ENCODE measurements around the gene CDH13.
A peak's percentile ranks its signal among the peaks of the same experiment; 100 is the strongest.

CDH13 gene

GRCh38 chr16:83214671-83215070 lies 587.9 kb downstream of the CDH13 start:
- Histone ChIP-seq H3K4me3 (ENCODE audit: low read depth, low read length) (no peak overlapping the region), H3K4me1 (ENCODE audit: control insufficient read depth, insufficient read depth, low read length) (no peaks in the 10 kb centered on the region), H3K9me3 (ENCODE audit: control insufficient read depth, insufficient read depth, low read depth, low read length) (no peaks in the 10 kb centered on the region), H3K36me3 (ENCODE audit: control insufficient read depth in 2 of 2, insufficient read depth in 1 of 2, low read length in 2 of 2) (no peaks in the 10 kb centered on the region), H3K27ac (ENCODE audit: extremely low read depth, low read depth, low read length) (no peak overlapping the region)
- TF ChIP-seq ZNF214 (tag by site-specific recombination; IDR thresholded peaks at IDR 0.05; ENCODE audit: borderline replicate concordance) (no peak), ZNF501 (tag by site-specific recombination; IDR thresholded peaks at IDR 0.05) (no peak), MZF1 (tag by site-specific recombination; IDR thresholded peaks at IDR 0.05; ENCODE audit: borderline replicate concordance) (no peak), ZNF121 (tag by site-specific recombination; IDR thresholded peaks at IDR 0.05) (no peak), ZNF341 (tag by site-specific recombination; IDR thresholded peaks at IDR 0.05; ENCODE audit: low read depth) (no peak), ZNF645 (tag by site-specific recombination; IDR thresholded peaks at IDR 0.05) (no peak), ZNF664 (tag by site-specific recombination; IDR thresholded peaks at IDR 0.05) (no peak), SP3 (tag by site-specific recombination; IDR thresholded peaks at IDR 0.05) (no peak), ZNF692 (tag by site-specific recombination; IDR thresholded peaks at IDR 0.05) (no peak), ZNF16 (tag by site-specific recombination; IDR thresholded peaks at IDR 0.05; ENCODE audit: low read depth) (no peak), ZNF174 (tag by site-specific recombination; IDR thresholded peaks at IDR 0.05) (no peak), ZNF658 (tag by site-specific recombination; IDR thresholded peaks at IDR 0.05) (no peak), CTCF (tag by site-specific recombination; IDR thresholded peaks at IDR 0.05) (no peak), ZNF707 (tag by site-specific recombination; IDR thresholded peaks at IDR 0.05) (no peak), ZNF202 (tag by site-specific recombination; IDR thresholded peaks at IDR 0.05; ENCODE audit: borderline replicate concordance) (no peak), ZNF248 (tag by site-specific recombination; IDR thresholded peaks at IDR 0.05) (no peak), ZNF639 (tag by site-specific recombination; IDR thresholded peaks at IDR 0.05) (no peak), SCRT1 (tag by site-specific recombination; IDR thresholded peaks at IDR 0.05; ENCODE audit: borderline replicate concordance) (no peak)
- CTCF ChIA-PET = interaction anchor here (0.6 to 3.2 kb wide), 7 partner anchors 11 to 951 kb away, joined by 3 to 12 read pairs (median 5); no protein-coding TSS in a partner anchor
- POLR2A ChIA-PET = no interaction called here

GRCh38 chr16:83215406-83216001 lies 588.7 kb downstream of the CDH13 start:
- POLR2A ChIA-PET = no interaction called here
- no peak for TF ChIP-seq ZNF19 (tag by site-specific recombination; IDR thresholded peaks at IDR 0.05; ENCODE audit: low read depth)
- TF ChIP-seq ZNF768 (tag by site-specific recombination; IDR thresholded peaks at IDR 0.05) = no peak
- TF ChIP-seq ZBTB26 (tag by site-specific recombination; optimal IDR thresholded peaks at IDR 0.05) = no peak
- TF ChIP-seq ZNF654 (tag by site-specific recombination; IDR thresholded peaks at IDR 0.05; ENCODE audit: low read depth) = 0 out of 2 replicates have a peak, but pooled peaks have one; percentile 15
- no peak for TF ChIP-seq IKZF3 (tag by site-specific recombination; IDR thresholded peaks at IDR 0.05)
- peak; percentile 40; the same call in 1 of the 2 replicates for TF ChIP-seq SCRT2 (tag by site-specific recombination; IDR thresholded peaks at IDR 0.05)
- Histone ChIP-seq H3K4me3 (ENCODE audit: low read depth, low read length) (no peak overlapping the region), H3K9me3 (ENCODE audit: control insufficient read depth, insufficient read depth, low read depth, low read length) (no peaks in the 10 kb centered on the region), H3K4me1 (ENCODE audit: control insufficient read depth, insufficient read depth, low read length) (no peaks in the 10 kb centered on the region), H3K36me3 (ENCODE audit: control insufficient read depth in 2 of 2, insufficient read depth in 1 of 2, low read length in 2 of 2) (no peaks in the 10 kb centered on the region), H3K27ac (ENCODE audit: extremely low read depth, low read depth, low read length) (no peak overlapping the region)
- CTCF ChIA-PET = interaction anchor here (0.5 to 3.2 kb wide), 11 partner anchors 10 to 952 kb away, joined by 3 to 12 read pairs (median 4); no protein-coding TSS in a partner anchor

All from HEK293 (cell line).